ENCODE results near the gene SLC39A13. TPM values are rescaled to one million over a fixed set of nuclear protein-coding genes. Genes with fewer than 3 reads are reported as not detected.
A peak's percentile ranks its signal among the peaks of the same experiment; 100 is the strongest.

SLC39A13 gene
- total and polyA plus RNA-seq, 2 of the 13 experiments (the other 11 are each of a cell fraction or from before 2014, with no cell fraction given), result 15.3 to 30.5 TPM

- no peak for TF ChIP-seq HNF1B (CRISPR knock-in tag; IDR thresholded peaks at IDR 0.05)
- no peak for TF ChIP-seq SNAPC2 (CRISPR knock-in tag; IDR thresholded peaks at IDR 0.05)
- TF ChIP-seq MAF1 (CRISPR knock-in tag; IDR thresholded peaks at IDR 0.05; ENCODE audit: borderline replicate concordance), result no peak
- no peak for TF ChIP-seq PBX3 (CRISPR knock-in tag; IDR thresholded peaks at IDR 0.05; ENCODE audit: borderline replicate concordance)
- no peak for TF ChIP-seq ZBTB8A (CRISPR knock-in tag; IDR thresholded peaks at IDR 0.05; ENCODE audit: borderline replicate concordance, low read depth)
- TF ChIP-seq CCDC6 (CRISPR knock-in tag; IDR thresholded peaks at IDR 0.05), result no peak
- 0 out of 2 replicates have a peak, but pooled peaks have one; percentile 6 for TF ChIP-seq KLF12 (CRISPR knock-in tag; IDR thresholded peaks at IDR 0.05; ENCODE audit: borderline replicate concordance)
- no peak for TF ChIP-seq HNRNPK (IDR thresholded peaks at IDR 0.05; ENCODE audit: low read depth, low read length, poor library complexity, severe bottlenecking)
- no peak for TF ChIP-seq CHD4 (IDR thresholded peaks at IDR 0.05; ENCODE audit: borderline replicate concordance, low read length)
- TF ChIP-seq, protein P1, sequence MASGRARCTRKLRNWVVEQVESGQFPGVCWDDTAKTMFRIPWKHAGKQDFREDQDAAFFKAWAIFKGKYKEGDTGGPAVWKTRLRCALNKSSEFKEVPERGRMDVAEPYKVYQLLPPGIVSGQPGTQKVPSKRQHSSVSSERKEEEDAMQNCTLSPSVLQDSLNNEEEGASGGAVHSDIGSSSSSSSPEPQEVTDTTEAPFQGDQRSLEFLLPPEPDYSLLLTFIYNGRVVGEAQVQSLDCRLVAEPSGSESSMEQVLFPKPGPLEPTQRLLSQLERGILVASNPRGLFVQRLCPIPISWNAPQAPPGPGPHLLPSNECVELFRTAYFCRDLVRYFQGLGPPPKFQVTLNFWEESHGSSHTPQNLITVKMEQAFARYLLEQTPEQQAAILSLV (CRISPR knock-in tag; IDR thresholded peaks at IDR 0.05; ENCODE audit: borderline replicate concordance), result no peak
- no peak for TF ChIP-seq JUND (CRISPR knock-in tag; IDR thresholded peaks at IDR 0.05)
- TF ChIP-seq NCOA2 (CRISPR knock-in tag; IDR thresholded peaks at IDR 0.05), result 0 out of 2 replicates have a peak, but pooled peaks have one; percentile 8
- no peak for TF ChIP-seq FOXP1 (IDR thresholded peaks at IDR 0.05)
- TF ChIP-seq FOXP1 (CRISPR knock-in tag; IDR thresholded peaks at IDR 0.05), result peak; percentile 59
- TF ChIP-seq, protein P2, sequence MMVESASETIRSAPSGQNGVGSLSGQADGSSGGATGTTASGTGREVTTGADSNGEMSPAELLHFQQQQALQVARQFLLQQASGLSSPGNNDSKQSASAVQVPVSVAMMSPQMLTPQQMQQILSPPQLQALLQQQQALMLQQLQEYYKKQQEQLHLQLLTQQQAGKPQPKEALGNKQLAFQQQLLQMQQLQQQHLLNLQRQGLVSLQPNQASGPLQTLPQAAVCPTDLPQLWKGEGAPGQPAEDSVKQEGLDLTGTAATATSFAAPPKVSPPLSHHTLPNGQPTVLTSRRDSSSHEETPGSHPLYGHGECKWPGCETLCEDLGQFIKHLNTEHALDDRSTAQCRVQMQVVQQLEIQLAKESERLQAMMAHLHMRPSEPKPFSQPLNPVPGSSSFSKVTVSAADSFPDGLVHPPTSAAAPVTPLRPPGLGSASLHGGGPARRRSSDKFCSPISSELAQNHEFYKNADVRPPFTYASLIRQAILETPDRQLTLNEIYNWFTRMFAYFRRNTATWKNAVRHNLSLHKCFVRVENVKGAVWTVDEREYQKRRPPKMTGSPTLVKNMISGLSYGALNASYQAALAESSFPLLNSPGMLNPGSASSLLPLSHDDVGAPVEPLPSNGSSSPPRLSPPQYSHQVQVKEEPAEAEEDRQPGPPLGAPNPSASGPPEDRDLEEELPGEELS (CRISPR knock-in tag; IDR thresholded peaks at IDR 0.05), result peak; percentile 49
- no peak for TF ChIP-seq RFX1 (IDR thresholded peaks at IDR 0.05)
- no peak for TF ChIP-seq ZNF577 (CRISPR knock-in tag; IDR thresholded peaks at IDR 0.05; ENCODE audit: borderline replicate concordance, low read depth)
- 0 out of 2 replicates have a peak, but pooled peaks have one; percentile 42 for TF ChIP-seq ZNF605 (CRISPR knock-in tag; IDR thresholded peaks at IDR 0.05)
- no peak for TF ChIP-seq MNT (IDR thresholded peaks at IDR 0.05)
- peak; percentile 47; the same call in 1 of the 2 replicates for TF ChIP-seq LCORL (IDR thresholded peaks at IDR 0.05)
- TF ChIP-seq LCORL (CRISPR knock-in tag; IDR thresholded peaks at IDR 0.05), result peak; percentile 67
- TF ChIP-seq ZNF75D (CRISPR knock-in tag; IDR thresholded peaks at IDR 0.05; ENCODE audit: borderline replicate concordance), result no peak
- no peak for TF ChIP-seq BRCA1 (CRISPR knock-in tag; IDR thresholded peaks at IDR 0.05)
- peak; percentile 12; the same call in 1 of the 2 replicates for TF ChIP-seq ESRRA (CRISPR knock-in tag; IDR thresholded peaks at IDR 0.05; ENCODE audit: low read depth)
These were observed 23.1 kb downstream of the SLC39A13 start (continued) for GRCh38 chr11:47431356-47432083.
